GM18505 (cell line): ENCODE results near the gene CARF.

Experiments used
- ATAC-seq: cut with Tn5 transposase; IDR thresholded peaks from one replicate; pipeline ENCODE4 v1.9.1; 2021; ENCODE audit not compliant: unreplicated experiment
- POLR2A ChIP-seq: IDR thresholded peaks from 4 replicates; pipeline ENCODE4 v1.6.1; 2011; ENCODE audit warnings: borderline replicate concordance; ENCODE audit not compliant: insufficient read depth, insufficient read length; ENCODE audit errors: extremely low read depth

Gene CARF

DNA sequence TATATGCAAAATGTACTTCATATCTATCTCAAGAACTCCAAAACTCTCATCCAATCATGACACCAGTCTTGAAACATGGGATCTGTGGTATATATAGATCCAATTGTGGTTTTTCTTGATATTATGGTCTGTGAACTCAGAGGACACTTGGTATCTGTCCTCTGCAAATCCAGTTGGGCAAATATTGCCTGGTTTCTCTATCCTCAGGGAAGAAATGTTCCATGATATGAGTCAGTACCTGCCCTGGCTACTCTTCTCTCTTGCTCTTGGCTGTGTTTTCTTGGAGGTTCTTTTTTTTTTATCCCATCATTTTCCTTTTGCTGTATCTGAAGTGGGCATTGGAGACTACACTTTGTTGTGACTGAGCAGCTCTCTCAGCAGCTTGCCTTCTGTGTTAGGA, 113.5 kb downstream of the CARF start:
- TF ChIP-seq POLR2A = no peak
- ATAC-seq = no peak

- ATAC-seq = no peak
- no peak for TF ChIP-seq POLR2A
Observed at GRCh38 chr2:203030545-203030944, 118.5 kb downstream of the CARF start.

- no peak for TF ChIP-seq POLR2A
- no peak for ATAC-seq
Observed at GRCh38 chr2:203030991-203031390, 118.9 kb downstream of the CARF start.

DNA sequence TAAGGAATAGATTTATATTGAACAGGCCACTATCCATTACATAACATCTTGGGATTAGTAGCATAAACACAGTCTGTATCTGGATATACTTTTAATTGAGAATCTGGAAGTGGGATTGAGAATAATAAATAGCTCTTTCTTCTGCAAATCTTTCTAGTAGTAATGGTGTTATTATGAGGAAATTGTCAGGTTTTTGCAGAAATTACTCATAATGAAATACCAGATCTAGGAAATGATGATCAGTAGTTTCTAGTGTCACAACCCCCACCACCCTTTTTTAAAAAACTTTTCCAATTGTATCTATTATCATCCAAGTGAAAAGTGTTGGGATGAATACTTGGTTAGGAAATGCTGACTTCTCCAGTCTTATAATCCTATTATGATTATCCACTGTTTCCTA, 121.3 kb downstream of the CARF start:
- ATAC-seq = no peak
- TF ChIP-seq POLR2A = no peak

DNA sequence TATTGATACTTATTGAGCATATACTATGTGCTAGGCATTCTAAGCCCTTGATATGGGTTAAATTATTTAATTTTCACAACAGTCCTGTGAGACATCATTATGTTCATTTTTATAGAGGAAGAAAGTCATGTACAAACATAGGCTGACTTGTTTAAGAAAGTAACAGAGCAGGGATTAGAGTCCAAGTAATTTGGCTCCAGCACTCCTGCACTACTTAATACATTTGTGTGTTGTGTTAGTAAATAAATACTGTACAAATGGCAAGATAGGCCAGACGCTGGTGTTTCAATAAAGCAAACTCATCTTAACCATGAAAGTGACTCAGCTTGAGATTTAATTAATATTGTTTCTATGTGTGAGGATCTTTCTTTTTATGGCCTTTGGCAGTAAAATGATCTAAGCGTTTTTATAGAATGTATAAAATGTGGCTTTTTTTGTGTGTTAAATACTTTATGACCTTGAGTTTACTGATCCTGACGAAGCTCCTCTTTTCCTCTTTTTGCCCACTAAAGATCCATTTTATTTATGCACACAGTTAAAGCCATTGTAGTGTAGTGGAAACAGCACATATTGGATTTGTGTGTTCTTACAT, 123.9 kb downstream of the CARF start:
- no peak for TF ChIP-seq POLR2A
- no peak for ATAC-seq
